ENCODE data around the gene BARX2.

Gene BARX2

GRCh38 chr11:129402206-129403171 lies 26.8 kb downstream of the BARX2 start:
- Histone ChIP-seq H3K36me3 (ENCODE audit: control insufficient read depth, insufficient read depth, low read length) (no peaks in the 10 kb centered on the region), H3K4me3 (ENCODE audit: extremely low read depth, insufficient read depth, low read length, poor library complexity, severe bottlenecking) (no peak overlapping the region), H3K4me1 (ENCODE audit: control insufficient read depth, insufficient read depth, low read length, poor library complexity, severe bottlenecking) (no peaks in the 10 kb centered on the region), H3K27ac (ENCODE audit: low read depth, low read length, severe bottlenecking) (no peak overlapping the region), H3K9me3 (ENCODE audit: control insufficient read depth, low read length) (no peaks in the 10 kb centered on the region)
- WGBS, 2 experiments (ENCODE audit: insufficient coverage in 2 of 2): 91% methylated on average over 2 of the region's 3 CpGs

- no peaks in the 10 kb centered on the region for H3K9me3 ChIP-seq (ENCODE audit: control insufficient read depth, low read length)
- H3K27ac ChIP-seq (ENCODE audit: low read depth, low read length, severe bottlenecking): no peak overlapping the region
- no peak overlapping the region for H3K4me3 ChIP-seq (ENCODE audit: extremely low read depth, insufficient read depth, low read length, poor library complexity, severe bottlenecking)
- H3K4me1 ChIP-seq (ENCODE audit: control insufficient read depth, insufficient read depth, low read length, poor library complexity, severe bottlenecking): no peaks in the 10 kb centered on the region
- WGBS, 2 experiments (ENCODE audit: insufficient coverage in 2 of 2): 100% methylated on average over 3 to 4 of the region's 4 CpGs
- no peaks in the 10 kb centered on the region for H3K36me3 ChIP-seq (ENCODE audit: control insufficient read depth, insufficient read depth, low read length)
These were observed 29.1 kb downstream of the BARX2 start for GRCh38 chr11:129404731-129405130.

- H3K36me3 ChIP-seq (ENCODE audit: control insufficient read depth, insufficient read depth, low read length): no peaks in the 10 kb centered on the region
- H3K27ac ChIP-seq (ENCODE audit: low read depth, low read length, severe bottlenecking): no peak overlapping the region
- no peaks in the 10 kb centered on the region for H3K9me3 ChIP-seq (ENCODE audit: control insufficient read depth, low read length)
- 80 to 83% methylated on average over 1 of the region's 5 CpGs for WGBS, 2 experiments (ENCODE audit: insufficient coverage in 2 of 2)
- no peaks in the 10 kb centered on the region for H3K4me1 ChIP-seq (ENCODE audit: control insufficient read depth, insufficient read depth, low read length, poor library complexity, severe bottlenecking)
- no peak overlapping the region for H3K4me3 ChIP-seq (ENCODE audit: extremely low read depth, insufficient read depth, low read length, poor library complexity, severe bottlenecking)
These were observed 33.3 kb downstream of the BARX2 start for GRCh38 chr11:129408865-129409444.

GRCh38 chr11:129410395-129410960 lies 34.8 kb downstream of the BARX2 start:
- H3K27ac ChIP-seq (ENCODE audit: low read depth, low read length, severe bottlenecking): no peak overlapping the region
- no peak overlapping the region for H3K4me3 ChIP-seq (ENCODE audit: extremely low read depth, insufficient read depth, low read length, poor library complexity, severe bottlenecking)
- no peaks in the 10 kb centered on the region for H3K4me1 ChIP-seq (ENCODE audit: control insufficient read depth, insufficient read depth, low read length, poor library complexity, severe bottlenecking)
- WGBS, 2 experiments (ENCODE audit: insufficient coverage in 2 of 2): 78 to 80% methylated on average over 1 to 3 of the region's 3 CpGs
- H3K9me3 ChIP-seq (ENCODE audit: control insufficient read depth, low read length): no peaks in the 10 kb centered on the region
- H3K36me3 ChIP-seq (ENCODE audit: control insufficient read depth, insufficient read depth, low read length): no peaks in the 10 kb centered on the region

GRCh38 chr11:129412494-129412893 lies 36.8 kb downstream of the BARX2 start:
- no peak overlapping the region for H3K4me3 ChIP-seq (ENCODE audit: extremely low read depth, insufficient read depth, low read length, poor library complexity, severe bottlenecking)
- H3K36me3 ChIP-seq (ENCODE audit: control insufficient read depth, insufficient read depth, low read length): no peaks in the 10 kb centered on the region
- no peaks in the 10 kb centered on the region for H3K4me1 ChIP-seq (ENCODE audit: control insufficient read depth, insufficient read depth, low read length, poor library complexity, severe bottlenecking)
- H3K27ac ChIP-seq (ENCODE audit: low read depth, low read length, severe bottlenecking): no peak overlapping the region
- H3K9me3 ChIP-seq (ENCODE audit: control insufficient read depth, low read length): no peaks in the 10 kb centered on the region
- WGBS, 2 experiments (ENCODE audit: insufficient coverage in 2 of 2): 81 to 83% methylated on average over 1 to 3 of the region's 4 CpGs

- Histone ChIP-seq H3K4me1 (ENCODE audit: control insufficient read depth, insufficient read depth, low read length, poor library complexity, severe bottlenecking) (no peaks in the 10 kb centered on the region), H3K4me3 (ENCODE audit: extremely low read depth, insufficient read depth, low read length, poor library complexity, severe bottlenecking) (no peak overlapping the region), H3K36me3 (ENCODE audit: control insufficient read depth, insufficient read depth, low read length) (no peaks in the 10 kb centered on the region), H3K27ac (ENCODE audit: low read depth, low read length, severe bottlenecking) (no peak overlapping the region), H3K9me3 (ENCODE audit: control insufficient read depth, low read length) (no peaks in the 10 kb centered on the region)
- WGBS, 2 experiments (ENCODE audit: insufficient coverage in 2 of 2): 95 to 100% methylated on average over 1 to 3 of the region's 5 CpGs
These were observed 38.7 kb downstream of the BARX2 start for GRCh38 chr11:129414144-129414872.

GRCh38 chr11:129416080-129416820 lies 40.6 kb downstream of the BARX2 start:
- Histone ChIP-seq H3K9me3 (ENCODE audit: control insufficient read depth, low read length) (no peaks in the 10 kb centered on the region), H3K4me3 (ENCODE audit: extremely low read depth, insufficient read depth, low read length, poor library complexity, severe bottlenecking) (no peak overlapping the region), H3K36me3 (ENCODE audit: control insufficient read depth, insufficient read depth, low read length) (no peaks in the 10 kb centered on the region), H3K27ac (ENCODE audit: low read depth, low read length, severe bottlenecking) (no peak overlapping the region), H3K4me1 (ENCODE audit: control insufficient read depth, insufficient read depth, low read length, poor library complexity, severe bottlenecking) (no peaks in the 10 kb centered on the region)
- WGBS, 2 experiments (ENCODE audit: insufficient coverage in 2 of 2): 93 to 100% methylated on average over 1 to 7 of the region's 7 CpGs

- WGBS, 2 experiments (ENCODE audit: insufficient coverage in 2 of 2): 89 to 100% methylated on average over 4 to 5 of the region's 7 CpGs
- H3K36me3 ChIP-seq (ENCODE audit: control insufficient read depth, insufficient read depth, low read length): no peaks in the 10 kb centered on the region
- no peaks in the 10 kb centered on the region for H3K9me3 ChIP-seq (ENCODE audit: control insufficient read depth, low read length)
- no peaks in the 10 kb centered on the region for H3K4me1 ChIP-seq (ENCODE audit: control insufficient read depth, insufficient read depth, low read length, poor library complexity, severe bottlenecking)
- no peak overlapping the region for H3K4me3 ChIP-seq (ENCODE audit: extremely low read depth, insufficient read depth, low read length, poor library complexity, severe bottlenecking)
- no peak overlapping the region for H3K27ac ChIP-seq (ENCODE audit: low read depth, low read length, severe bottlenecking)
These were observed 41.8 kb downstream of the BARX2 start for GRCh38 chr11:129417458-129417857.

- WGBS, 2 experiments (ENCODE audit: insufficient coverage in 2 of 2): 83 to 93% methylated on average over 1 to 2 of the region's 4 CpGs
- Histone ChIP-seq H3K4me1 (ENCODE audit: control insufficient read depth, insufficient read depth, low read length, poor library complexity, severe bottlenecking) (no peaks in the 10 kb centered on the region), H3K9me3 (ENCODE audit: control insufficient read depth, low read length) (no peaks in the 10 kb centered on the region), H3K4me3 (ENCODE audit: extremely low read depth, insufficient read depth, low read length, poor library complexity, severe bottlenecking) (no peak overlapping the region), H3K36me3 (ENCODE audit: control insufficient read depth, insufficient read depth, low read length) (no peaks in the 10 kb centered on the region), H3K27ac (ENCODE audit: low read depth, low read length, severe bottlenecking) (no peak overlapping the region)
These were observed 42.4 kb downstream of the BARX2 start for GRCh38 chr11:129418039-129418438.

GRCh38 chr11:129419386-129419785 lies 43.7 kb downstream of the BARX2 start:
- Histone ChIP-seq H3K4me1 (ENCODE audit: control insufficient read depth, insufficient read depth, low read length, poor library complexity, severe bottlenecking) (peaks cover 2% of the 10 kb centered on the region), H3K4me3 (ENCODE audit: extremely low read depth, insufficient read depth, low read length, poor library complexity, severe bottlenecking) (no peak overlapping the region), H3K9me3 (ENCODE audit: control insufficient read depth, low read length) (no peaks in the 10 kb centered on the region), H3K27ac (ENCODE audit: low read depth, low read length, severe bottlenecking) (no peak overlapping the region), H3K36me3 (ENCODE audit: control insufficient read depth, insufficient read depth, low read length) (no peaks in the 10 kb centered on the region)
- 88% methylated on average over 1 of the region's 3 CpGs; no CpG with 5 or more reads in 1 of the 2 experiments for WGBS, 2 experiments (ENCODE audit: insufficient coverage in 2 of 2)
